Activated effector memory CD4-positive, alpha-beta T cell treated with Interleukin-2 at 50 U/mL for 16 hours (primary cell): ENCODE results near the gene CYP19A1.

Experiments used
- DNase-seq: peaks from one replicate; pipeline ENCODE4 v3.0.0-alpha.2; 2020

Gene CYP19A1

GRCh38 chr15:51322621-51323296 is 15.6 kb downstream of the CYP19A1 start:
- DNase-seq: no peak

- DNase-seq: no peak
These were observed 17.1 kb downstream of the CYP19A1 start for GRCh38 chr15:51321316-51321715.

GRCh38 chr15:51320843-51321242 is 17.6 kb downstream of the CYP19A1 start:
- no peak for DNase-seq

GRCh38 chr15:51319539-51319938 is 18.9 kb downstream of the CYP19A1 start:
- no peak for DNase-seq

- no peak for DNase-seq
These were observed 19.8 kb downstream of the CYP19A1 start for GRCh38 chr15:51318382-51319150.

- no peak for DNase-seq
These were observed 21.8 kb downstream of the CYP19A1 start for GRCh38 chr15:51316636-51317035.

GRCh38 chr15:51315726-51316125 is 22.7 kb downstream of the CYP19A1 start:
- DNase-seq: no peak

- DNase-seq: no peak
These were observed 23.7 kb downstream of the CYP19A1 start for GRCh38 chr15:51314391-51315337.

GRCh38 chr15:51313644-51314280 is 24.6 kb downstream of the CYP19A1 start:
- DNase-seq: no peak

- no peak for DNase-seq
These were observed 25.4 kb downstream of the CYP19A1 start for GRCh38 chr15:51313074-51313393.

GRCh38 chr15:51312166-51313073 is 26.0 kb downstream of the CYP19A1 start:
- no peak for DNase-seq

GRCh38 chr15:51311510-51311909 is 26.9 kb downstream of the CYP19A1 start:
- DNase-seq: no peak

GRCh38 chr15:51310064-51310463 is 28.3 kb downstream of the CYP19A1 start:
- no peak for DNase-seq

- DNase-seq: no peak
These were observed 30.6 kb downstream of the CYP19A1 start for GRCh38 chr15:51307811-51308210.

GRCh38 chr15:51307325-51307724 is 31.1 kb downstream of the CYP19A1 start:
- no peak for DNase-seq

GRCh38 chr15:51303462-51303980 is 34.9 kb downstream of the CYP19A1 start:
- DNase-seq: no peak

- DNase-seq: no peak
These were observed 35.9 kb downstream of the CYP19A1 start for GRCh38 chr15:51302480-51302879.

- DNase-seq: no peak
These were observed 39.0 kb downstream of the CYP19A1 start for GRCh38 chr15:51299187-51300015.

GRCh38 chr15:51298620-51299019 is 39.8 kb downstream of the CYP19A1 start:
- no peak for DNase-seq

- DNase-seq: no peak
These were observed 47.7 kb downstream of the CYP19A1 start for GRCh38 chr15:51290720-51291119.

GRCh38 chr15:51289290-51289689 is 49.1 kb downstream of the CYP19A1 start:
- DNase-seq: no peak
